Mesodermal cell (in vitro differentiated cells): ENCODE results near the gene GRID1.

ENCODE experiments used
- H3K27ac ChIP-seq: 2 replicates; pipeline ENCODE4 v1.7.0; 2013; ENCODE audit warnings: mild to moderate bottlenecking, low read depth, low read length, moderate library complexity; ENCODE audit not compliant: severe bottlenecking
- H3K36me3 ChIP-seq: 2 replicates; pipeline ENCODE4 v1.7.1; 2013; ENCODE audit warnings: mild to moderate bottlenecking, low read length, moderate library complexity; ENCODE audit not compliant: control insufficient read depth, insufficient read depth
- H3K4me1 ChIP-seq: one replicate; pipeline ENCODE4 v1.7.1; 2013; ENCODE audit warnings: mild to moderate bottlenecking, low read length; ENCODE audit not compliant: insufficient read depth, control insufficient read depth, poor library complexity, severe bottlenecking
- H3K4me3 ChIP-seq: 2 replicates; pipeline ENCODE4 v1.7.0; 2013; ENCODE audit warnings: low read length, control low read depth, mild to moderate bottlenecking; ENCODE audit not compliant: insufficient read depth, poor library complexity, severe bottlenecking; ENCODE audit errors: extremely low read depth
- H3K9me3 ChIP-seq: 2 replicates; pipeline ENCODE4 v1.7.1; 2013; ENCODE audit warnings: mild to moderate bottlenecking, low read length, moderate library complexity; ENCODE audit not compliant: control insufficient read depth
- WGBS, 2 experiments: methylation state at CpG; one replicate each; pipeline ENCODE4 v1.1.5; 2013; ENCODE audit warnings: missing lambda C conversion rate in 2 of 2; ENCODE audit not compliant: insufficient coverage in 2 of 2; 5-methylcytosine and 5-hydroxymethylcytosine counted together

The GRID1 gene

DNA sequence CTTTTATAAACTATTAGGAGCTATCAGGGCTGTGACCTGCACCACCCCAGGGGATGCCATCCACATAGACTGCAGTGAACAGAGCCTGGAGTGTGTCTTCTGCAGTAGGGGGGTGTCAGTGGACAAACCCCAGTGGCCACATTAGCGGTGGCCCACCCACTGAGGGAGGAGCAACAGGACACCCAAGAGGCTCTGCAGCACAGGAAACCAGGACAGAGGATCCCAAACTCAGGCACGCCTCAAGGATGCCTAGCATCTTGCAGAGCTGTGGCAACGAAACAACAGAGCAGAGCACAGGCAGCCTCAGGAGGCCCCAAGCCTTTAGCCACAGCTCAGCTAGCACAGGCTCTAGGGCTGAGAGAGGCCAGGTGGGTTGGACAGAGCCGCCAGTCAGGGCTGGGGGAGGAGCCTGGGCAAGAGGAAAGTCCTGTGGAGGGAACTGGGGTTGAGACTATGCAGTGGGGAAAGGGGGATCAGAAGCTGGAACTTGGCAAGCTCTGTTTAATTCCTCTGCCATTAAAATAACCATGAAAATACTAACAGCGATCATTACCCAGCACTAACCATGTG is 53.8 kb downstream of the GRID1 start:
- Histone ChIP-seq H3K4me1 (no peaks in the 10 kb centered on the region), H3K27ac (no peak overlapping the region), H3K36me3 (no peaks in the 10 kb centered on the region), H3K4me3 (no peak overlapping the region), H3K9me3 (no peaks in the 10 kb centered on the region)
- WGBS, 2 experiments: 64 to 82% methylated on average over 4 to 5 of the region's 5 CpGs

DNA sequence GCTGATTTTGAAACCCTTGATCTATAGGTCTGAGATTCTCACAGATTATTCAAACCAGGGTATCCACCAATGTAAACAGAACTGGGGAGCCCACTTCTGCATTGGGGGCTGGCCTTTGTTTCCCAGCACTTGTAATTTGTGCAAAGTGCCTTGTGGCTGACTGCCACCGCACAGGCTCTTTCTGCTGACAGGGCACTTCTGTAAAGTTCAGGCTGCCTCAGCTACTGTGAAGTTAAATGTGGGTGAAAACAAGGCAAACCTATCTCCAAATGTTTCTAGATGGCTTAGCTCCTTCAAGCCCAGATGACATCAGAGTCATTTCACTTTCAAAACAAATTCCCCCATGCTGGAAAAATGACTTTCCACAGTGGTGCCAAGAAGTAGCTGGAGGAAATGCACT is 54.7 kb downstream of the GRID1 start:
- no peak overlapping the region for H3K4me3 ChIP-seq
- no peaks in the 10 kb centered on the region for H3K36me3 ChIP-seq
- no peaks in the 10 kb centered on the region for H3K4me1 ChIP-seq
- H3K27ac ChIP-seq: no peak overlapping the region
- H3K9me3 ChIP-seq: no peaks in the 10 kb centered on the region
- 40 to 50% methylated on average over 1 of the region's 1 CpG for WGBS, 2 experiments

DNA sequence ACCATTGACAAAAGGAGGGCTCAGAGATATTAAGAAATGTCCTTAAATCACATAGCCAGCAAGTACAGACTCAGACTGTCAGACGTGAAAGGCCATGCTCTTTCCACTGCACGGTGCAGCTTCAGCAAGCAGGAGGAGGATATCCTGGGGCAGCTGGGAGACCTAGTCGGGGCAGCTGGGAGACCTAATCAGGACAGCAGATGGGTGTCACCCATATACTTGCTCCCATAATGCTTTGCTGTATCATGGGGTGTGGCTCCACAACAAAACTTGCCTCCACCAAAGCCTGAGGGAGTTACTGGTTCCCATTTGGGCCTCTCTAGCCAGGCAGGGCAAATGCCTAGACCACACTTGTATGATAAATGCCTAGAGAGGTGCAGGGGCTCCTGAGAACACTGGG is 55.4 kb downstream of the GRID1 start:
- Histone ChIP-seq H3K9me3 (no peaks in the 10 kb centered on the region), H3K4me3 (no peak overlapping the region), H3K36me3 (no peaks in the 10 kb centered on the region), H3K27ac (no peak overlapping the region), H3K4me1 (no peaks in the 10 kb centered on the region)
- 78 to 97% methylated on average over 2 to 3 of the region's 3 CpGs for WGBS, 2 experiments

DNA sequence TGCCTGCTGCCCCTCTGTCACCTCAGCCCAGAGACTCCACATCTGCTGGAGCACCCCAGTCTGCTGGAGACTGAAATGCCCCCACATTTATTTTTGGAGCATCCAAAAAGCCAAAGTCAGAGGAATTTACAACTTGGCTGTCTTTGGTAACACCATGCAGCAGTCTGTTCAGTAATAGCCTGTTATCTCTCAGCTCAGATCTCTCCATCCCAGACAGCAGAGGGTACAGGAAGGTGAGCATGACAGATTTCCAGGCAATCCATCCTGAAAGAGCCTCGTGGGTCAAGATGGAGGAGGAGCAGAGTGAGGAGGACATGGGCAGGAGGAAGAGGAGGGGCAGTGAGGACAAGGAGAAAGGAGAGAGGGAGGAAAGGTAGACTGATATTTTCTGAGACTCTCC is 55.9 kb downstream of the GRID1 start:
- no peak overlapping the region for H3K4me3 ChIP-seq
- H3K9me3 ChIP-seq: no peaks in the 10 kb centered on the region
- H3K4me1 ChIP-seq: no peaks in the 10 kb centered on the region
- H3K36me3 ChIP-seq: no peaks in the 10 kb centered on the region
- H3K27ac ChIP-seq: no peak overlapping the region
- WGBS, 2 experiments: 100% methylated on average over 1 of the region's 1 CpG; no CpG with 5 or more reads in 1 of the 2 experiments

DNA sequence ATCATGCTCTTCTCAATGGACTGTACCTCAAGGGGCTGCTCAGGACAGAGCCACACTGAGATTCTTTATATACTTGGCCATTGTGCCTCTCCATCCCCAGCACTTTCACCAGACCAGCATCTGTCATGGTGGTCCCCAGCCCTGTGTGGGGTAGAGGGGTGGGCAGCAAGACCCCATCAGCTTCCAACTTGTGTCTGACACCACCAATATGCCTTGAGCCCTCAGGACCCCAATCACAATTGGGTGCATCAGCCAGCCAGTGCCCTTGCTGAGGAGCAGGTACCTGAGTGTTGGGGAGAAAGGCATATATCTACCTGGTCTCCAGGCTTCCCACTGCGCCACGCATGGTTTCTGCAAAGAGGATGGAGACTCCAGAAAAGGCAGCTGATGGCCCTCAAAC is 56.3 kb downstream of the GRID1 start:
- 75% methylated on average over 2 of the region's 2 CpGs; no CpG with 5 or more reads in 1 of the 2 experiments for WGBS, 2 experiments
- Histone ChIP-seq H3K36me3 (no peaks in the 10 kb centered on the region), H3K4me3 (no peak overlapping the region), H3K9me3 (no peaks in the 10 kb centered on the region), H3K4me1 (no peaks in the 10 kb centered on the region), H3K27ac (no peak overlapping the region)

DNA sequence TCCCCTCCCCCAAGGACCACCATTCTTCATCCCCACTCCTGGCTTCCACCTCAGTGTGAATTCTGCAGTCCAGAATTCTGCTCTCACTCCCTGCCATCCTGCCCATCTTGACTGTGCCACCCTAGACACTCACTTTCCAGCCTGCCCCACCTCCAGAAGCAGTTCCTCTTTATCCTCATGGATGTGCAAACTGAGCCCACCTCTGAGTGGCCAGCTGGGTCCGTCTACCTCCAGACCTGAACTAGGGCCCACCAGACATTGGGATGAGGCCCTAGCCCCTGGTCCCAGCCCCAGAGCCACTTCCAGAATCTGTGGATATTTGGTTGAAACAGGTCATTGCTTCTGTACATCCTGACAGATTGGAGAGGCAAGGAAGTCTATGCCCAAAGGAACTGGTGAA is 58.5 kb downstream of the GRID1 start:
- Histone ChIP-seq H3K4me1 (no peaks in the 10 kb centered on the region), H3K9me3 (no peaks in the 10 kb centered on the region), H3K27ac (no peak overlapping the region), H3K36me3 (no peaks in the 10 kb centered on the region), H3K4me3 (no peak overlapping the region)
- 63 to 67% methylated on average over 1 of the region's 1 CpG for WGBS, 2 experiments

DNA sequence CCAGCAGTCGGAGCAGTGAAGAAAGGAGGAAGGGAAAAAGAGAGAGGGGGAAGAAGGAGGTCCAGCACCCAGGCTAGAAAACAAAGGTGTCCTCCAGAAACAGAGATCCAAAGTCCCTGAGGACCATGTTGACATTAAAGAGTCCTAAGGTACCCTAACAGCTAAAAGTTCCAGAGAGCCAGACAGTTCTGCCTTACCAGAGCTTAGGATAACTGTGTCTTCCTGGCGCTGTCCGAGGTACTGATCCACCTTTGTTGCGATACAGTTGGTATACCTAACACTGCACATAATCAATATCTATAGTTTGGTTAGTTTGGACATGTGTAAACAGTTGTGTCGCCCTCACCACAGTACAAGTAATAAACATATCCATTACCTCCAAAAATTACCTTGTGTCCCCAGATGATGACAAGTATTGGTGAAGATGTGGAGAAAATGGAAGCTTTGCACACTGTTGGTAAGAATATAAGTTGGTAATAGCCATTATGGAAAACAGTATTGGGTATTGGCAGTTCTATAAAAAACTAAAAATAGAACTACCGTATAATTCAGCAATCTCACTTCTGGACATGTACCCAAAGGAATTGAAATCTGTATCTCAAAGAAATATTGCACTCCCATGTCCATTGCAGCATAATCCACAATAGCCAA is 59.8 kb downstream of the GRID1 start:
- H3K4me3 ChIP-seq: no peak overlapping the region
- H3K9me3 ChIP-seq: no peaks in the 10 kb centered on the region
- no peak overlapping the region for H3K27ac ChIP-seq
- no peaks in the 10 kb centered on the region for H3K36me3 ChIP-seq
- H3K4me1 ChIP-seq: no peaks in the 10 kb centered on the region
- WGBS, 2 experiments: no CpG with 5 or more reads among the region's 6 CpGs

DNA sequence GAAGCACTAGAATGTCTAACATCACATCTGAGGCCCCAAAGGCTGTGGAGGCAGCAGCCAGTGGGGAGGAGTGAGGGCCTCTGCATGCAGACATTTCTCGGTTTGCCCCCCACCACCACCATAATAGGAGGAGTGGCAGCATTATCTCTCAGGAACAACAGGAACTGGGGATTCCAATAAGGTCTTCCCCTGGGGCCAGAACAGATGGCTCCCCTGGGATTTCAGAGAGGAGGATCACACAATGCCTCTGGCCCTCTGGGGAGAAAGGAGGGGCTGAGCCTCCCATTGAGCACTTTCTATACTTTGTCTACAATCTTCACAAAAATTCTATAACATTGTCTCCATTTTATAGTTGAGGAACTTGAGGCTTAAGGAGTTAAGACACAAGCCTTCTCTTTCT is 61.1 kb downstream of the GRID1 start:
- WGBS, 2 experiments: no CpG with 5 or more reads among the region's 1 CpG

DNA sequence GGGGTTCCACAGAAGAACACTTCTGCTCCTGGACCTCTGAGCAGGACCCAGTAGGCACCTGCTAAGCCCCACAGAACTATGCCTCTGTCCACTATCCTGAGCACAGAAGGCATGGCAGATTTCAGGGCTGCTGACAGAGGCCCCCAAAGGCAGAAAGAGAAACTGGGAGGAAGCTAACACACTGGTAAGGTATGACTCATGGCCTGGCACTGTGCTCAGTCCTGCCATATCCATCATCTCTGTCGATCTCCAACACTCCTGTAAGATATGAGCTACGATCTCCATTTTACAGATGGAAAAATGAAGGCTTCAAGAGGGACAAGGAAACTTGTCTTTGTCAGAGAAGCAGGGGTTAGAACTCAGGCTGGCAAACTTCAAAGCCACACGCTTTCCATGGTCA is 62.2 kb downstream of the GRID1 start:
- H3K27ac ChIP-seq: no peak overlapping the region
- WGBS, 2 experiments: 78 to 90% methylated on average over 1 to 2 of the region's 3 CpGs
- no peak overlapping the region for H3K4me3 ChIP-seq
- no peaks in the 10 kb centered on the region for H3K9me3 ChIP-seq
- no peaks in the 10 kb centered on the region for H3K36me3 ChIP-seq
- no peaks in the 10 kb centered on the region for H3K4me1 ChIP-seq

More for the DNA sequence above, 61.1 kb downstream of the GRID1 start:
- H3K36me3 ChIP-seq: no peaks in the 10 kb centered on the region
- no peak overlapping the region for H3K27ac ChIP-seq
- no peak overlapping the region for H3K4me3 ChIP-seq
- H3K4me1 ChIP-seq: no peaks in the 10 kb centered on the region
- H3K9me3 ChIP-seq: no peaks in the 10 kb centered on the region

DNA sequence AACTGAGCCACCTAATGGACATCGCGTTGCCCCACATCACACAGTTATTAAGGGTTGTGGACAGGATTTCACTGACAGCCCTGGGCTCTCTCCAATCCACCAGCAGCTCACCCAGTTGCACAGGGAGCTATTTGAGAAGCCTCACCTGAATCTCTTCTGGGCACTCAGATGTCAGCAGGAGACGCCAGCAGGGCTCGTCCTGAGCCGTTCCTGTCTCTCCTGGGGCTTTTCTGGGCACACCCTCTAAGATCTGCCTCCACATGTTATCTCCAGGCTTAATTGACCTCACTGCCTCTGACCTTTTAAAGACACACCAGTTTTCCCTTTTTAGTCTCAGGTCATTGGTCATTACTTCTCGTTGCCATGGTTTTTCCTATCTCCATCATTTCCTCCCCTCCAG is 63.0 kb downstream of the GRID1 start:
- Histone ChIP-seq H3K4me1 (no peaks in the 10 kb centered on the region), H3K9me3 (no peaks in the 10 kb centered on the region), H3K27ac (no peak overlapping the region), H3K4me3 (no peak overlapping the region), H3K36me3 (no peaks in the 10 kb centered on the region)
- 82 to 93% methylated on average over 5 to 6 of the region's 6 CpGs for WGBS, 2 experiments

DNA sequence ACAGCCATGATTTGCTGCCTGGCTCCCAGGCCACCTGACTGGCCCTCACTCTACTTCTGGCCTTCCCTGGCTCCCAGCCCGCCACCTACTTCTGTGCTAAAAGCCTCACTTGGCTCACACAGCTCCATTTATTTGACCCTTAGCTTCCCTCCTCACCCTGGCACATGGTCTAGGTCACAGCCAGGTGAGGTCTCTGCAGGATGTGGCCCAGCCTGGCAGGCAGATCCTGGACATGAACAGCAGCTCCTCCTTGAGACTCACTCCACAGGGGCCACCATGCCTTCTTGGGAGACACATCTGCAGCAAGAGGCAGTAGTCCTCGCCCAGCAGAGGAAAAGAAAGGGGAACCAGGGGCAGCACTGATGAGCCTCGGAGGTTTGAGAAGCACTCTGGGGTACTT is 64.6 kb downstream of the GRID1 start:
- Histone ChIP-seq H3K4me1 (no peaks in the 10 kb centered on the region), H3K27ac (no peak overlapping the region), H3K36me3 (no peaks in the 10 kb centered on the region), H3K9me3 (no peaks in the 10 kb centered on the region), H3K4me3 (no peak overlapping the region)
- 59 to 94% methylated on average over 2 of the region's 3 CpGs for WGBS, 2 experiments
